GM18519 (cell line): ENCODE results near the gene AQP5.

Experiments
- ATAC-seq: cut with Tn5 transposase; IDR thresholded peaks from one replicate; pipeline ENCODE4 v1.9.1; 2021; ENCODE audit warnings: mild to moderate bottlenecking, moderate library complexity; ENCODE audit not compliant: unreplicated experiment, low FRiP score

Gene AQP5

GRCh38 chr12:49961111-49961922, at the start of gene AQP5:
AQP5 (plus strand) TSS chr12:49961872; CDS start chr12:49962018, 146 bp downstream.
- no peak for ATAC-seq

- ATAC-seq: no peak
These were observed 49.1 kb upstream of the AQP5 start for GRCh38 chr12:49912345-49913255.

- no peak for ATAC-seq
These were observed 45.3 kb upstream of the AQP5 start for GRCh38 chr12:49916129-49916919.

GRCh38 chr12:49917166-49917787, 44.4 kb upstream of the AQP5 start:
- ATAC-seq: no peak

GRCh38 chr12:49917788-49918173, 43.9 kb upstream of the AQP5 start:
- ATAC-seq: no peak

GRCh38 chr12:49920241-49920914, 41.3 kb upstream of the AQP5 start:
- no peak for ATAC-seq

- ATAC-seq: no peak
These were observed 40.8 kb upstream of the AQP5 start for GRCh38 chr12:49920915-49921286.

GRCh38 chr12:49921299-49921698, 40.4 kb upstream of the AQP5 start:
- no peak for ATAC-seq

GRCh38 chr12:49921936-49922335, 39.7 kb upstream of the AQP5 start:
- no peak for ATAC-seq

- ATAC-seq: no peak
These were observed 39.2 kb upstream of the AQP5 start for GRCh38 chr12:49922349-49923034.

GRCh38 chr12:49923035-49923644, 38.5 kb upstream of the AQP5 start:
- no peak for ATAC-seq

- ATAC-seq: no peak
These were observed 37.7 kb upstream of the AQP5 start for GRCh38 chr12:49923880-49924556.

- no peak for ATAC-seq
These were observed 36.9 kb upstream of the AQP5 start for GRCh38 chr12:49924628-49925246.

GRCh38 chr12:49925433-49926204, 36.1 kb upstream of the AQP5 start:
- no peak for ATAC-seq

GRCh38 chr12:49928471-49928870, 33.2 kb upstream of the AQP5 start:
- no peak for ATAC-seq

- ATAC-seq: no peak
These were observed 32.1 kb upstream of the AQP5 start for GRCh38 chr12:49929581-49929980.
